Adrenal gland (tissue), 5 donors: ENCODE measurements around the gene PTPRN2.

Experiments used
- POLR2A ChIP-seq, 2 donors: fragments of 450-650 bp; IDR thresholded peaks; one replicate each; pipeline ENCODE4 v1.6.1; 2017; ENCODE audit warnings: antibody characterized with exemption in 2 of 2, mild to moderate bottlenecking in 2 of 2, moderate library complexity in 1 of 2
- TF ChIP-seq, protein P1 (sequence below), 6 experiments: fragments of 450-650 bp in 4 of 6; fragments of 200-600 bp in 2 of 6; sonication (generic) in 1 of 6; IDR thresholded peaks; 1 replicate in 5 of 6; 2 replicates in 1 of 6; pipeline versions ENCODE4 v1.5.1 to v1.8.0; 2016 to 2021; ENCODE audit warnings: antibody characterized with exemption in 6 of 6, mild to moderate bottlenecking in 2 of 6, moderate library complexity in 1 of 6
- donor health status: DM: no; HTN: no; CAD: no.

DNA sequence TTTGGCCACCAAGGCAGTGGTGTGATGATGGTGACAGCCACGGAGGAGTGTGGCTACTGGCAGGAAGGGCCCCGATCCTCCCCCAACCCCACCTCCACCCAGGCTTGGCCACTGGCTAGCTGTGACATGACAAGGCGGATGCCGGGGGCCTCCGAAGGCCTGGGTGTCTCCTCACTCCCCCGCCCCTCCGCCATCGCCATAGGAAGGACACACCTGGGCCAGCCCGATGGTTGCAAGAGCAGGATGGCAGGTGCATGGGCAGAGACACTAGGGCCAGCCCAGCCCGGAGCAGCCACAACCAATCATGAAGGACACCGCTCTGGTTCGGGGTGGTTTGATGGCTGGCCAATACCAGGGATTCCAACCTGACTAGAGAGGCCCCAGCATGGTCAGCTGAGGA lies 81.0 kb downstream of the PTPRN2 start:
- TF ChIP-seq, protein P1, sequence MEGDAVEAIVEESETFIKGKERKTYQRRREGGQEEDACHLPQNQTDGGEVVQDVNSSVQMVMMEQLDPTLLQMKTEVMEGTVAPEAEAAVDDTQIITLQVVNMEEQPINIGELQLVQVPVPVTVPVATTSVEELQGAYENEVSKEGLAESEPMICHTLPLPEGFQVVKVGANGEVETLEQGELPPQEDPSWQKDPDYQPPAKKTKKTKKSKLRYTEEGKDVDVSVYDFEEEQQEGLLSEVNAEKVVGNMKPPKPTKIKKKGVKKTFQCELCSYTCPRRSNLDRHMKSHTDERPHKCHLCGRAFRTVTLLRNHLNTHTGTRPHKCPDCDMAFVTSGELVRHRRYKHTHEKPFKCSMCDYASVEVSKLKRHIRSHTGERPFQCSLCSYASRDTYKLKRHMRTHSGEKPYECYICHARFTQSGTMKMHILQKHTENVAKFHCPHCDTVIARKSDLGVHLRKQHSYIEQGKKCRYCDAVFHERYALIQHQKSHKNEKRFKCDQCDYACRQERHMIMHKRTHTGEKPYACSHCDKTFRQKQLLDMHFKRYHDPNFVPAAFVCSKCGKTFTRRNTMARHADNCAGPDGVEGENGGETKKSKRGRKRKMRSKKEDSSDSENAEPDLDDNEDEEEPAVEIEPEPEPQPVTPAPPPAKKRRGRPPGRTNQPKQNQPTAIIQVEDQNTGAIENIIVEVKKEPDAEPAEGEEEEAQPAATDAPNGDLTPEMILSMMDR (IDR thresholded peaks at IDR 0.05), result no peak
- TF ChIP-seq POLR2A (IDR thresholded peaks at IDR 0.05), result no peak
